Right lobe of liver (tissue), 6 donors: ENCODE measurements around the gene RGL1. TPM values are rescaled to one million over a fixed set of nuclear protein-coding genes. Genes with fewer than 3 reads are reported as not detected.

Experiments used
- ATAC-seq, 4 donors: fragments of 200-7000 bp; cut with Tn5 transposase; one replicate each; pipeline ENCODE4 v1.9.1; 2020; ENCODE audit warnings: mild to moderate bottlenecking in 4 of 4, moderate library complexity in 4 of 4
- DNase-seq, 3 donors: peaks; one replicate each; pipeline ENCODE4 v3.0.0-alpha.2; 2020
- H3K27ac ChIP-seq, 3 donors: fragments of 200-600 bp; one replicate each; pipeline ENCODE4 v1.8.0; 2022
- H3K27me3 ChIP-seq, 2 donors: fragments of 200-600 bp; one replicate each; pipeline ENCODE4 v1.8.0; 2022
- H3K36me3 ChIP-seq, 4 donors: fragments of 200-600 bp; sonication (generic) in 1 of 4; one replicate each; pipeline versions ENCODE4 v1.5.1 to v1.8.0; 2017 to 2022; ENCODE audit warnings: control low read depth in 1 of 4
- H3K4me1 ChIP-seq, 4 donors: fragments of 200-600 bp; sonication (generic) in 1 of 4; one replicate each; pipeline versions ENCODE4 v1.5.1 to v1.8.0; 2017 to 2022; ENCODE audit warnings: control low read depth in 1 of 4
- H3K4me3 ChIP-seq, 3 donors: fragments of 200-600 bp; one replicate each; pipeline ENCODE4 v1.8.0; 2022
- H3K9me3 ChIP-seq, 4 donors: fragments of 200-600 bp; sonication (generic) in 1 of 4; one replicate each; pipeline versions ENCODE4 v1.5.1 to v1.8.0; 2017 to 2022; ENCODE audit warnings: control low read depth in 1 of 4
- CTCF ChIP-seq, 4 donors: fragments of 200-600 bp in 3 of 4; fragments of 450-650 bp in 1 of 4; IDR thresholded peaks; one replicate each; pipeline versions ENCODE4 v1.5.1 to v1.8.0; 2016 to 2022; ENCODE audit warnings: antibody characterized with exemption in 4 of 4, mild to moderate bottlenecking in 2 of 4
- POLR2A ChIP-seq: fragments of 450-650 bp; IDR thresholded peaks from one replicate; pipeline ENCODE4 v1.6.1; 2017; ENCODE audit warnings: antibody characterized with exemption, mild to moderate bottlenecking
- WGBS: methylation state at CpG from one replicate; pipeline ENCODE4 v1.1.6; 2018; ENCODE audit warnings: low coverage, low lambda C conversion rate; ENCODE audit not compliant: insufficient coverage; ENCODE audit errors: missing lambda C conversion rate; 5-methylcytosine and 5-hydroxymethylcytosine counted together
- intact Hi-C, 2 donors: fragments of 100-400 bp; cut with DNase I; formaldehyde crosslinking; loops; one replicate each; pipeline versions ENCODE4 v1.11.2 to v1.14.1; 2022
- total RNA-seq, 6 experiments: library from RNA; depleted of rRNA in 2 of 6; stranded (reverse); fragments of >200 nt in 2 of 6; fragmentation: NEBNext Ultra II Directional in 3 of 6; extraction: Animal tissue kit (Norgen Biotek cat#: 25700) in 3 of 6; gene quantifications; one replicate each; pipeline versions ENCODE4 v1.1.0 to v1.2.4, GENCODE V29; 2016 to 2023
- donor health status: DM: no; HTN: yes; CAD: no.
- donor health status: DM: no; HTN: no; CAD: no.
- donor health status: DM: no; HTN: no; CAD: no.
- donor health status: DM: no; HTN: yes; CAD: no.
- donor health status: DM: no; HTN: yes; CAD: no.

The RGL1 gene
- total RNA-seq, 6 experiments from 2014 or later, result 5.5 to 13.1 (median 6.9) TPM

GRCh38 chr1:183958958-183959357 lies 154.0 kb downstream of the RGL1 start:
- H3K9me3 ChIP-seq, result no peaks in the 10 kb centered on the region
- H3K27ac ChIP-seq, result no peak overlapping the region
- intact Hi-C loops, result no loop called here
- no peaks in the 10 kb centered on the region for H3K27me3 ChIP-seq
- H3K4me1 ChIP-seq, result no peaks in the 10 kb centered on the region
- no peak overlapping the region for H3K4me3 ChIP-seq
- no peak for DNase-seq
- no peaks in the 10 kb centered on the region for H3K36me3 ChIP-seq
- 78% methylated on average over 1 of the region's 1 CpG for WGBS
- TF ChIP-seq CTCF (IDR thresholded peaks at IDR 0.05), result no peak
- TF ChIP-seq POLR2A, result no peak
- no peak for ATAC-seq

DNA sequence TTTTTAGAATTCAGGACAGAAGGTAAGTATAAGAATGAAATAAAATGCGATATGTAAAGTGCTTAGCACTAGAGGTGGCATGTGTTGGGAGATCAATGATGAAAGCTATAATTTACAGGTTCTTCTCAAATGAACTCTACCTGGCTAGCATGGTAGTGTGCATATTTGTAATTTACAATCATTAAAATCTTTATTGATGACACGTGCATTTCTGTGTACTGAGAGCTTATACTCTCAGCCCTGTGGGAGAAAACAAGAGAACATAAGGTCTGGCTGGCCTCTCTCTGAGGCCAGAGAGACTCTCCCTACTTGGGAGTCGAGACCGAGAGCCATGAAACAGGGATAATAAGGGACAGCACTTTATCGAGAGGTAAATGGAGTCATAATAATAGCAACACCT lies 156.2 kb downstream of the RGL1 start:
- Histone ChIP-seq H3K36me3 (no peaks in the 10 kb centered on the region), H3K27ac (no peak overlapping the region), H3K4me3 (no peak overlapping the region), H3K27me3 (no peaks in the 10 kb centered on the region), H3K4me1 (no peaks in the 10 kb centered on the region), H3K9me3 (no peaks in the 10 kb centered on the region)
- TF ChIP-seq POLR2A (no peak), CTCF (IDR thresholded peaks at IDR 0.05) (no peak)
- ATAC-seq, result no peak
- 83% methylated on average over 2 of the region's 5 CpGs for WGBS
- no peak for DNase-seq
- intact Hi-C loops, result no loop called here

- Histone ChIP-seq H3K9me3 (no peaks in the 10 kb centered on the region), H3K36me3 (no peaks in the 10 kb centered on the region), H3K27ac (no peak overlapping the region), H3K27me3 (no peaks in the 10 kb centered on the region), H3K4me3 (no peak overlapping the region), H3K4me1 (no peaks in the 10 kb centered on the region)
- DNase-seq (no peak), ATAC-seq (no peak)
- WGBS, result 71% methylated on average over 3 of the region's 3 CpGs
- intact Hi-C loops, result no loop called here
- TF ChIP-seq POLR2A (no peak), CTCF (IDR thresholded peaks at IDR 0.05) (no peak)
Measured at GRCh38 chr1:183962903-183963302, 158.0 kb downstream of the RGL1 start.

GRCh38 chr1:183965726-183966125 lies 160.8 kb downstream of the RGL1 start:
- ATAC-seq (no peak), DNase-seq (no peak)
- H3K4me3 ChIP-seq, result no peak overlapping the region
- H3K27me3 ChIP-seq, result no peaks in the 10 kb centered on the region
- no peak overlapping the region for H3K27ac ChIP-seq
- H3K9me3 ChIP-seq, result no peaks in the 10 kb centered on the region
- no CpG with 5 or more reads among the region's 1 CpG for WGBS
- H3K36me3 ChIP-seq, result no peaks in the 10 kb centered on the region
- TF ChIP-seq POLR2A (no peak), CTCF (IDR thresholded peaks at IDR 0.05) (no peak)
- no peaks in the 10 kb centered on the region for H3K4me1 ChIP-seq
- intact Hi-C loops, result no loop called here

DNA sequence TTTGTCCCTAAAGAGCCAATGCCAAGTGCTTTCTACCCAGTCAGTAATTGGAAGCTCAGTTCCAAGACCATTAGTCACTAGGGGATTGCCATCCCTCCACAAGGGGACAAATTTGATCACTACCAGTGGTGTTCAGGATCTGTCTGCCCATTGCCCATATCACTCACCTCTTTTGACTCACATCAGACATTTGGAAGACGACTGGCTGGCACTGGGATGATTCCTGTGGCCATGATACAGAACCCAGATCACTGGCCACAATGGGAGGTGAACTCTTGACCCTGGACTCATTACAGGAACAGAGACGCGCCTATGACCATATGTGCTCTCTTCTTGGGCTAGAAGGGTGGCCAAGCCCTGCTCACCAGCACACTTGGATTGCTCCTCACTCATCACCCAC lies 161.6 kb downstream of the RGL1 start:
- Histone ChIP-seq H3K9me3 (no peaks in the 10 kb centered on the region), H3K4me1 (no peaks in the 10 kb centered on the region), H3K27me3 (no peaks in the 10 kb centered on the region), H3K36me3 (no peaks in the 10 kb centered on the region), H3K4me3 (no peak overlapping the region), H3K27ac (no peak overlapping the region)
- intact Hi-C loops, result no loop called here
- TF ChIP-seq POLR2A (no peak), CTCF (IDR thresholded peaks at IDR 0.05) (no peak)
- DNase-seq (no peak), ATAC-seq (no peak)
- WGBS, result 83% methylated on average over 2 of the region's 3 CpGs
